GM12878 (cell line): Measurements from ENCODE around the gene HDAC5. TPM values are rescaled to one million over a fixed set of nuclear protein-coding genes. Genes with fewer than 3 reads are reported as not detected.

Source experiments
- ATAC-seq: fragments of 200-7000 bp; cut with Tn5 transposase; 3 replicates; pipeline ENCODE4 v1.9.1; 2020; ENCODE audit warnings: mild to moderate bottlenecking, moderate library complexity
- BruUV-seq: library from RNA; stranded (reverse); fragments of 400-500 nt; replicated peaks from 2 replicates; lab custom pipeline; 2021; lab: Mats Ljungman, UMichigan
- CTCF ChIA-PET: fragments of 300-600 bp; sonication (Branson Sonifier 250); formaldehyde crosslinking; extraction: SDS; loops from one replicate; lab custom pipeline; 2021; ENCODE audit warnings: inconsistent platforms; lab: Yijun Ruan, JAX
- POLR2A ChIA-PET: fragments of 350-600 bp; formaldehyde crosslinking; extraction: SDS; loops from one replicate; lab custom pipeline; 2021; ENCODE audit warnings: inconsistent platforms; lab: Charles Lee
- RAD21 ChIA-PET: fragments of 300-600 bp; sonication (Branson Sonifier 250); formaldehyde crosslinking; loops from one replicate; lab custom pipeline; 2023; ENCODE audit warnings: antibody characterized with exemption; ENCODE audit not compliant: unreplicated experiment; lab: Charles Lee
- SMC1A ChIA-PET: fragments of 300-600 bp; sonication (Branson Sonifier 250); formaldehyde crosslinking; loops from one replicate; lab custom pipeline; 2023; ENCODE audit not compliant: unreplicated experiment, uncharacterized antibody; lab: Charles Lee
- DNase-seq: peaks from one replicate; pipeline ENCODE4 v3.0.0-alpha.2; 2011; ENCODE audit warnings: low read depth, low spot score
- FAIRE-seq: peaks from 3 replicates; lab custom pipeline; 2011; peaks lifted over from hg19 to GRCh38; lab: Jason Lieb, UNC
- H2AFZ ChIP-seq: 2 replicates; pipeline ENCODE4 v1.6.0; 2011; ENCODE audit warnings: low read depth, low read length, control low read depth; ENCODE audit not compliant: control insufficient read depth
- H3K27ac ChIP-seq: 2 replicates; pipeline ENCODE4 v1.5.1; 2011; ENCODE audit warnings: control low read depth; ENCODE audit not compliant: control insufficient read depth, insufficient read depth
- H3K27me3 ChIP-seq, 2 experiments: replicated peaks in 1 of 2; 2 replicates each; pipeline versions ENCODE4 v1.6.0 to v1.6.1; 2011; ENCODE audit warnings: low read length in 1 of 2; ENCODE audit not compliant: control insufficient read depth in 2 of 2, insufficient read depth in 2 of 2
- H3K36me3 ChIP-seq, 2 experiments: 2 replicates each; pipeline ENCODE4 v1.5.1; 2011; ENCODE audit warnings: low read length in 1 of 2; ENCODE audit not compliant: control insufficient read depth in 2 of 2, insufficient read depth in 2 of 2
- H3K4me1 ChIP-seq: 2 replicates; pipeline ENCODE4 v1.6.1; 2011; ENCODE audit warnings: mild to moderate bottlenecking, low read length, moderate library complexity, mixed read lengths; ENCODE audit not compliant: control insufficient read depth, insufficient read depth
- H3K4me2 ChIP-seq: 2 replicates; pipeline ENCODE4 v1.6.0; 2011; ENCODE audit warnings: control low read depth; ENCODE audit not compliant: control insufficient read depth, insufficient read depth
- H3K4me3 ChIP-seq: fragments of 200-600 bp; sonication (generic); 2 replicates; pipeline ENCODE4 v1.5.1; 2016
- H3K79me2 ChIP-seq: 2 replicates; pipeline ENCODE4 v1.6.0; 2011; ENCODE audit warnings: low read length; ENCODE audit not compliant: control insufficient read depth, insufficient read depth
- H3K9ac ChIP-seq: 2 replicates; pipeline ENCODE4 v1.8.0; 2011; ENCODE audit warnings: low read length, control low read depth, mixed read lengths; ENCODE audit not compliant: control insufficient read depth, insufficient read depth
- H3K9me3 ChIP-seq: replicated peaks from 3 replicates; pipeline ENCODE4 v1.5.1; 2011; ENCODE audit warnings: mild to moderate bottlenecking, low read length; ENCODE audit not compliant: control insufficient read depth, insufficient read depth
- H4K20me1 ChIP-seq: 2 replicates; pipeline ENCODE4 v1.6.0; 2011; ENCODE audit not compliant: control insufficient read depth, insufficient read depth
- BRCA1 ChIP-seq: IDR thresholded peaks from 2 replicates; pipeline ENCODE4 v1.6.1; 2011; ENCODE audit warnings: low read depth, low read length, improper control_type of control experiment
- CHD1 ChIP-seq: IDR thresholded peaks from 2 replicates; pipeline ENCODE4 v1.6.1; 2012; ENCODE audit warnings: low read depth, low read length, improper control_type of control experiment
- CREB1 ChIP-seq: IDR thresholded peaks from 2 replicates; pipeline ENCODE4 v1.6.1; 2012; ENCODE audit warnings: low read depth, mild to moderate bottlenecking, inconsistent platforms
- EGR1 ChIP-seq, 2 experiments: IDR thresholded peaks; 1 replicate in 1 of 2; 2 replicates in 1 of 2; pipeline ENCODE4 v1.6.1; 2011 to 2012; ENCODE audit warnings: low read depth in 2 of 2, low read length in 2 of 2, borderline replicate concordance in 1 of 2, mild to moderate bottlenecking in 1 of 2, moderate library complexity in 1 of 2
- FOXK2 ChIP-seq: fragments of 450-650 bp; IDR thresholded peaks from 2 replicates; pipeline ENCODE4 v1.6.1; 2017; ENCODE audit warnings: mild to moderate bottlenecking, moderate library complexity
- IRF4 ChIP-seq: IDR thresholded peaks from 2 replicates; pipeline ENCODE4 v1.6.1; 2011; ENCODE audit warnings: low read depth, low read length
- MTA2 ChIP-seq: fragments of 450-650 bp; IDR thresholded peaks from 2 replicates; pipeline ENCODE4 v1.6.1; 2016; ENCODE audit warnings: low read depth, mild to moderate bottlenecking, moderate library complexity
- POLR2A ChIP-seq: IDR thresholded peaks from 2 replicates; pipeline ENCODE4 v1.6.1; 2011; ENCODE audit warnings: low read depth, mild to moderate bottlenecking, low read length
- YBX1 ChIP-seq: fragments of 450-650 bp; IDR thresholded peaks from 2 replicates; pipeline ENCODE4 v1.6.1; 2016; ENCODE audit warnings: antibody characterized with exemption
- ZNF24 ChIP-seq: fragments of 450-650 bp; IDR thresholded peaks from 2 replicates; pipeline ENCODE4 v1.6.1; 2017; ENCODE audit warnings: antibody characterized with exemption, mild to moderate bottlenecking
- WGBS: methylation state at CpG from one replicate; pipeline ENCODE4 v1.1.6; 2016; ENCODE audit warnings: low lambda C conversion rate; ENCODE audit not compliant: insufficient replicate concordance, insufficient coverage; ENCODE audit errors: missing lambda C conversion rate; 5-methylcytosine and 5-hydroxymethylcytosine counted together
- in situ Hi-C: fragments of 300-500 bp; cut with MboI; formaldehyde crosslinking; loops from 9 replicates; pipeline ENCODE4 v1.14.3; 2018; ENCODE audit warnings: mixed read lengths
- intact Hi-C: fragments of 100-400 bp; cut with micrococcal nuclease; formaldehyde crosslinking; loops from one replicate; pipeline ENCODE4 v1.14.2; 2022; ENCODE audit not compliant: unreplicated experiment
- polyA plus RNA-seq, 11 experiments: library from polyadenylated mRNA; depleted of rRNA in 4 of 11; unstranded in 6 of 11; stranded (reverse) in 5 of 11; fragments of >200 nt; fragmentation: Nextera tagmentation in 4 of 11; fragmentation: Illumina TruSeq in 1 of 11; extraction: Ambion mirVana in 4 of 11; extraction: Trizol in 1 of 11; gene quantifications; 1 replicate in 1 of 11; 2 replicates in 10 of 11; pipeline versions ENCODE4 v1.2.1 to v1.2.3, GENCODE V29; 2011 to 2016; ENCODE audit warnings: inconsistent platforms in 2 of 11, missing spikeins in 2 of 11, low read depth in 1 of 11
- total RNA-seq, 4 experiments: library from RNA; depleted of rRNA in 3 of 4; stranded (reverse); fragments of >200 nt in 3 of 4; fragmentation: Illumina TruSeq in 1 of 4; extraction: Trizol in 1 of 4; gene quantifications; 2 replicates each; pipeline versions ENCODE4 v1.2.1 to v1.2.3, GENCODE V29; 2013 to 2021
- TF ChIP-seq, protein P1 (sequence below): fragments of 450-650 bp; IDR thresholded peaks from 2 replicates; pipeline ENCODE4 v1.6.1; 2017; ENCODE audit warnings: mild to moderate bottlenecking, moderate library complexity

The HDAC5 gene
- total and polyA plus RNA-seq, 10 of the 15 experiments (the other 5 are each of a cell fraction or from before 2014, with no cell fraction given), result 1.1 to 58.0 (median 27.3) TPM

DNA sequence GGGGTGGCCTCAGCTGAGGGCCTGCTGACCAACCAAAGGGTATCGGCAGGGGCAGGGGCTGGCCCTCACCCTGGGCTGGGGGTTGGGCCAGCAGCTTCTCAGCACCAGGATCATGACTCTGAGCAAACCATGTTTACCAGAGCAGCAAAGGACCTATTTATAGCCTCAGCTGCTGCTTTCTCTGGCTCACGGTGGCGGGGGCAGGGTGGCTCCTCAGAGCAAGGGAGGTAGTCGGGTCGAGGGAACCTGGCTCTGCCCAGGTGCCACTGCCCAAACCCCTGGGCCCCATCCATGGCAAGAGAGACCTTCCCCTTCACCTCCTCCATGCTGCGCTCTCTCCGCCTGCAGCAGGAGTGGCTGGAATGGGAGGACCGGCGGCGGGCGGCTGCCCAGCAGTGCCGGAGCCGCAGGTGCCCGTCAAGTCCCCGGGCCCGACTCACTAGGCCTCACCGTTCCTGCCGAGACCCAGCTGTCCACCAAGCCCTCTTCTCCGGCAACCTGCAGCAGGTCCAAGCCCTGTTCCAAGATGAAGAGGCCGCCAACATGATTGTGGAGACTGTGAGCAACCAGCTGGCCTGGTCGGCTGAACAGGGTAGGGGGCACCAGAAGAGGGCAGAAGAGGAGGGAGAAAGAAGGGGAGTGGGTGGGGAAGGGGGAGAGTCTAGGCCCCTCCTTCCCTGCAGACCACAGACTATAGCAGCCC, 47.2 kb upstream of the HDAC5 start, which contains the start of gene ASB16:
ASB16 (plus strand) TSS at position 206 of the 703 bp plus-strand sequence; CDS start at position 292, 86 bp downstream.
- ChIA-PET POLR2A (no interaction called here), RAD21 (interaction anchor here (1.3 kb wide), 1 partner anchor 226 kb away, joined by 4 read pairs; no protein-coding TSS in a partner anchor), CTCF (interaction anchor here (0.7 to 5.2 kb wide), 5 partner anchors 20 to 226 kb away, joined by 3 to 56 read pairs (median 3); partner anchors contain the start of gene PPY), SMC1A (interaction anchor here (0.8 kb wide), 1 partner anchor 19 kb away, joined by 3 read pairs; no protein-coding TSS in a partner anchor)
- Histone ChIP-seq H3K4me2 (no peak within 1 kb of the TSS), H4K20me1 (no peaks in the 10 kb centered on the region), H3K4me3 (no peak within 1 kb of the TSS), H3K9ac (no peak within 1 kb of the TSS), H3K4me1 (peaks cover 5% of the 10 kb centered on the region), H3K36me3 (peaks cover 0 to 4% of the 10 kb centered on the region in 2 experiments; a peak in 1 of 4 replicates), H3K27ac (no peak within 1 kb of the TSS), H2AFZ (no peak within 1 kb of the TSS), H3K9me3 (no peaks in the 10 kb centered on the region), H3K27me3 (no peaks in the 10 kb centered on the region), H3K79me2 (no peaks in the 10 kb centered on the region)
- in situ Hi-C loops (no loop called here), intact Hi-C loops (no loop called here)
- 0 out of 2 replicates have a peak, but pooled peaks have one; percentile 18 for TF ChIP-seq POLR2A
- no peak for TF ChIP-seq EGR1 (IDR thresholded peaks at IDR 0.05; ENCODE audit: borderline replicate concordance in 1 of 2, low read depth in 2 of 2, low read length in 2 of 2)
- DNase-seq, result no peak
- WGBS, result 45% methylated on average over 20 of the region's 21 CpGs
- no peak for ATAC-seq
- no TSS peak for BruUV-seq
- FAIRE-seq, result no peak

GRCh38 chr17:44170135-44170498, 46.7 kb upstream of the HDAC5 start:
- ChIA-PET SMC1A (interaction anchor here (0.8 to 1.2 kb wide), 2 partner anchors 18 to 19 kb away, joined by 3 to 6 read pairs; no protein-coding TSS in a partner anchor), RAD21 (interaction anchor here (1.3 kb wide), 1 partner anchor 226 kb away, joined by 4 read pairs; no protein-coding TSS in a partner anchor), POLR2A (interaction anchor here (0.6 kb wide), 1 partner anchor 266 kb away, joined by 7 read pairs; no protein-coding TSS in a partner anchor), CTCF (interaction anchor here (1.8 to 5.2 kb wide), 2 partner anchors 19 to 225 kb away, joined by 4 to 56 read pairs; partner anchors contain the start of gene PPY)
- intact Hi-C loops, result no loop called here
- no peaks in the 10 kb centered on the region for H3K79me2 ChIP-seq
- no peaks in the 10 kb centered on the region for H4K20me1 ChIP-seq
- no peaks in the 10 kb centered on the region for H3K27me3 ChIP-seq
- peaks cover 0 to 4% of the 10 kb centered on the region in 2 experiments; a peak in 1 of 4 replicates for H3K36me3 ChIP-seq
- TF ChIP-seq, protein P1, sequence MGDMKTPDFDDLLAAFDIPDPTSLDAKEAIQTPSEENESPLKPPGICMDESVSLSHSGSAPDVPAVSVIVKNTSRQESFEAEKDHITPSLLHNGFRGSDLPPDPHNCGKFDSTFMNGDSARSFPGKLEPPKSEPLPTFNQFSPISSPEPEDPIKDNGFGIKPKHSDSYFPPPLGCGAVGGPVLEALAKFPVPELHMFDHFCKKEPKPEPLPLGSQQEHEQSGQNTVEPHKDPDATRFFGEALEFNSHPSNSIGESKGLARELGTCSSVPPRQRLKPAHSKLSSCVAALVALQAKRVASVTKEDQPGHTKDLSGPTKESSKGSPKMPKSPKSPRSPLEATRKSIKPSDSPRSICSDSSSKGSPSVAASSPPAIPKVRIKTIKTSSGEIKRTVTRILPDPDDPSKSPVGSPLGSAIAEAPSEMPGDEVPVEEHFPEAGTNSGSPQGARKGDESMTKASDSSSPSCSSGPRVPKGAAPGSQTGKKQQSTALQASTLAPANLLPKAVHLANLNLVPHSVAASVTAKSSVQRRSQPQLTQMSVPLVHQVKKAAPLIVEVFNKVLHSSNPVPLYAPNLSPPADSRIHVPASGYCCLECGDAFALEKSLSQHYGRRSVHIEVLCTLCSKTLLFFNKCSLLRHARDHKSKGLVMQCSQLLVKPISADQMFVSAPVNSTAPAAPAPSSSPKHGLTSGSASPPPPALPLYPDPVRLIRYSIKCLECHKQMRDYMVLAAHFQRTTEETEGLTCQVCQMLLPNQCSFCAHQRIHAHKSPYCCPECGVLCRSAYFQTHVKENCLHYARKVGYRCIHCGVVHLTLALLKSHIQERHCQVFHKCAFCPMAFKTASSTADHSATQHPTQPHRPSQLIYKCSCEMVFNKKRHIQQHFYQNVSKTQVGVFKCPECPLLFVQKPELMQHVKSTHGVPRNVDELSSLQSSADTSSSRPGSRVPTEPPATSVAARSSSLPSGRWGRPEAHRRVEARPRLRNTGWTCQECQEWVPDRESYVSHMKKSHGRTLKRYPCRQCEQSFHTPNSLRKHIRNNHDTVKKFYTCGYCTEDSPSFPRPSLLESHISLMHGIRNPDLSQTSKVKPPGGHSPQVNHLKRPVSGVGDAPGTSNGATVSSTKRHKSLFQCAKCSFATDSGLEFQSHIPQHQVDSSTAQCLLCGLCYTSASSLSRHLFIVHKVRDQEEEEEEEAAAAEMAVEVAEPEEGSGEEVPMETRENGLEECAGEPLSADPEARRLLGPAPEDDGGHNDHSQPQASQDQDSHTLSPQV, result no peak
- TF ChIP-seq YBX1 (no peak), IRF4 (no peak), FOXK2 (no peak), MTA2 (no peak), CHD1 (no peak), CREB1 (no peak), BRCA1 (no peak), ZNF24 (no peak)
- no peak overlapping the region for H2AFZ ChIP-seq
- in situ Hi-C loops, result no loop called here
- DNase-seq (no peak), FAIRE-seq (no peak), ATAC-seq (no peak)
- no peak overlapping the region for H3K4me3 ChIP-seq
- no peaks in the 10 kb centered on the region for H3K9me3 ChIP-seq
- 70% methylated on average over 5 of the region's 5 CpGs for WGBS
- no peak overlapping the region for H3K4me2 ChIP-seq
- H3K4me1 ChIP-seq, result peaks cover 5% of the 10 kb centered on the region
- H3K27ac ChIP-seq, result no peak overlapping the region
- H3K9ac ChIP-seq, result no peak overlapping the region
- BruUV-seq, result no TSS peak
